ENCODE data around the gene PRSS33.

DNA sequence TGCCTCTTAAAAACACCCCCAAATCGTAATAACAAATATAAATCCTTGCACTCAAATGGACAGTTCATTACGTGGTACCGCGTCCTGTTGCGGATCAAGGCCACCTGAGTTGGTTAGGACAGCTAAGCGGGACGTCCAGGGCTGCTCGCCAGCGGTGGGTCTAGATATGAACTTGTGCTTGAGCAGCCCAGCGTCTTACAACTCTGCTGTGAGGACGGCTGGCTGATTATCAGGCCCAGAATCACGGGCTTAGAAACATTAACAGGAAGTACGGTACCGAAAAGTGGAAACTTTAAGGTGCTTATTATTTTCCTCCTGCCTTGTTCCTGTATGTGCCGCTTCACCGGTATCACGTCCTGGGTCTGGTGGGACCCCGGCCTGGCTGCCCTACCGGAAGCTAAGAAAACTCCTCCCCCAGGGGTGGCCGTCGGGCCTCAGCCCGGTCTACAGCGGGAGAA is 35.8 kb downstream of the PRSS33 start:
- TF ChIP-seq POLR2A (IDR thresholded peaks at IDR 0.05; ENCODE audit: low read depth, low read length) (no peak), TAF1 (IDR thresholded peaks at IDR 0.05; ENCODE audit: low read depth, low read length) (no peak), POLR2AphosphoS5 (IDR thresholded peaks at IDR 0.05; ENCODE audit: low read depth, low read length) (peak; percentile 75; the same call in 1 of the 2 replicates), PAX5 (IDR thresholded peaks at IDR 0.05; ENCODE audit: insufficient read depth, low read length, severe bottlenecking) (no peak), SPI1 (IDR thresholded peaks at IDR 0.05; ENCODE audit: low read depth, low read length) (no peak)

All from GM12891 (cell line).